Stimulated activated CD8-positive, alpha-beta memory T cell treated with anti-CD3 and anti-CD28 coated beads, Interleukin-2, amount 100 ng/mL, for 1 hour (primary cell): ENCODE measurements around the gene DNAH6.

Experiments used
- DNase-seq, 2 donors: peaks; one replicate each; pipeline ENCODE4 v3.0.0-alpha.2; 2020; ENCODE audit warnings: low read depth in 2 of 2

Gene DNAH6

GRCh38 chr2:84687498-84688149 lies 171.3 kb downstream of the DNAH6 start:
- no peak for DNase-seq

- DNase-seq: no peak
Observed at GRCh38 chr2:84690225-84690624, 173.9 kb downstream of the DNAH6 start.

- no peak for DNase-seq
Observed at GRCh38 chr2:84694088-84694622, 177.9 kb downstream of the DNAH6 start.

GRCh38 chr2:84697895-84698294 lies 181.6 kb downstream of the DNAH6 start:
- DNase-seq: no peak

- no peak for DNase-seq
Observed at GRCh38 chr2:84700006-84700405, 183.7 kb downstream of the DNAH6 start.

- DNase-seq: no peak
Observed at GRCh38 chr2:84701880-84702279, 185.6 kb downstream of the DNAH6 start.

- no peak for DNase-seq
Observed at GRCh38 chr2:84702941-84703340, 186.6 kb downstream of the DNAH6 start.

- DNase-seq: no peak
Observed at GRCh38 chr2:84703831-84704230, 187.5 kb downstream of the DNAH6 start.

GRCh38 chr2:84704505-84705244 lies 188.4 kb downstream of the DNAH6 start:
- no peak for DNase-seq

GRCh38 chr2:84705858-84706257 lies 189.6 kb downstream of the DNAH6 start:
- no peak for DNase-seq

- no peak for DNase-seq
Observed at GRCh38 chr2:84708442-84708841, 192.1 kb downstream of the DNAH6 start.

GRCh38 chr2:84711651-84712050 lies 195.4 kb downstream of the DNAH6 start:
- DNase-seq: no peak

GRCh38 chr2:84713441-84713840 lies 197.1 kb downstream of the DNAH6 start:
- DNase-seq: no peak

GRCh38 chr2:84716564-84716963 lies 200.3 kb downstream of the DNAH6 start:
- no peak for DNase-seq

- DNase-seq: no peak
Observed at GRCh38 chr2:84717302-84717701, 201.0 kb downstream of the DNAH6 start.

- DNase-seq: no peak
Observed at GRCh38 chr2:84719434-84719833, 203.1 kb downstream of the DNAH6 start.

GRCh38 chr2:84723831-84724230 lies 207.5 kb downstream of the DNAH6 start:
- no peak for DNase-seq

- no peak for DNase-seq
Observed at GRCh38 chr2:84725717-84726116, 209.4 kb downstream of the DNAH6 start.

- DNase-seq: no peak
Observed at GRCh38 chr2:84727315-84727714, 211.0 kb downstream of the DNAH6 start.

- no peak for DNase-seq
Observed at GRCh38 chr2:84729224-84729623, 212.9 kb downstream of the DNAH6 start.

GRCh38 chr2:84731185-84731584 lies 214.9 kb downstream of the DNAH6 start:
- DNase-seq: no peak

- DNase-seq: no peak
Observed at GRCh38 chr2:84732897-84733778, 216.8 kb downstream of the DNAH6 start.
